22Rv1 (cell line): ENCODE results near the gene PURB.

Source experiments
- H3K27ac ChIP-seq: fragments of 450-650 bp; 2 replicates; pipeline ENCODE4 v1.5.1; 2017
- ZFX ChIP-seq: fragments of 450-650 bp; IDR thresholded peaks from 2 replicates; pipeline ENCODE4 v1.6.1; 2017; ENCODE audit warnings: antibody characterized with exemption, borderline replicate concordance
- TF ChIP-seq, protein P1 (sequence below): fragments of 450-650 bp; IDR thresholded peaks from 2 replicates; pipeline ENCODE4 v1.5.1; 2017; ENCODE audit warnings: mild to moderate bottlenecking

The PURB gene

DNA sequence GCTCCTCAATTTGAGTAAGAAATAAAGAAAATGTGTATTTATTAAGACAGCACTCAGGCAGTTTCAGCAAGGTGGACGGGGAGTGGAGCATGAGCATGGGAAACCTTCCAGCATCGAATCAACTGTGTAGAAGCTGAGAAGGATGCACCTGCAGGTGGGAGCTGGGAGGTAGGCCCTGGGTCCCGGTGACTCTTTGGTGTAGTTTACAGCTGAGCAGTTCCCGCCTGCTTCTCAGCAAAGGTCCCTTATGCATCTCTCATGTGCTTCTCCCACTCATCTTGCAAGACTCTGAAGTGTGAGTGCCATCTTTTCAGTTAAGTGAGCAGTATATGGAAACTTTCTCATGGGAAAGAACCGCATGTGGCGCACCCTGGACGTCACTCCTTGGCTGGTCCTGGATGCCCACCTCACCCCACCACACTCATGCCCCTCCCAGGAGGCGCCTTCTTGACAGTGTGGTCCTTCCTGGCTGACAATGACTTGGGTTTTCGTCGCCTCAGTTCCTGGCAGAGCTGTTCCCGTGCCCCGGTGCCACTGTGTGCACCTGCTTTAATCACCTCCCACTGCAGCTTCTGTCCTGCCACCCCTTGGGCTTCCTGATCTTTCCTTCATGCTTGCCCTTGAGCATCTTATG, 19.8 kb upstream of the PURB start:
- no peak overlapping the region for H3K27ac ChIP-seq
- TF ChIP-seq, protein P1, sequence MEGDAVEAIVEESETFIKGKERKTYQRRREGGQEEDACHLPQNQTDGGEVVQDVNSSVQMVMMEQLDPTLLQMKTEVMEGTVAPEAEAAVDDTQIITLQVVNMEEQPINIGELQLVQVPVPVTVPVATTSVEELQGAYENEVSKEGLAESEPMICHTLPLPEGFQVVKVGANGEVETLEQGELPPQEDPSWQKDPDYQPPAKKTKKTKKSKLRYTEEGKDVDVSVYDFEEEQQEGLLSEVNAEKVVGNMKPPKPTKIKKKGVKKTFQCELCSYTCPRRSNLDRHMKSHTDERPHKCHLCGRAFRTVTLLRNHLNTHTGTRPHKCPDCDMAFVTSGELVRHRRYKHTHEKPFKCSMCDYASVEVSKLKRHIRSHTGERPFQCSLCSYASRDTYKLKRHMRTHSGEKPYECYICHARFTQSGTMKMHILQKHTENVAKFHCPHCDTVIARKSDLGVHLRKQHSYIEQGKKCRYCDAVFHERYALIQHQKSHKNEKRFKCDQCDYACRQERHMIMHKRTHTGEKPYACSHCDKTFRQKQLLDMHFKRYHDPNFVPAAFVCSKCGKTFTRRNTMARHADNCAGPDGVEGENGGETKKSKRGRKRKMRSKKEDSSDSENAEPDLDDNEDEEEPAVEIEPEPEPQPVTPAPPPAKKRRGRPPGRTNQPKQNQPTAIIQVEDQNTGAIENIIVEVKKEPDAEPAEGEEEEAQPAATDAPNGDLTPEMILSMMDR: no peak
- TF ChIP-seq ZFX: no peak

DNA sequence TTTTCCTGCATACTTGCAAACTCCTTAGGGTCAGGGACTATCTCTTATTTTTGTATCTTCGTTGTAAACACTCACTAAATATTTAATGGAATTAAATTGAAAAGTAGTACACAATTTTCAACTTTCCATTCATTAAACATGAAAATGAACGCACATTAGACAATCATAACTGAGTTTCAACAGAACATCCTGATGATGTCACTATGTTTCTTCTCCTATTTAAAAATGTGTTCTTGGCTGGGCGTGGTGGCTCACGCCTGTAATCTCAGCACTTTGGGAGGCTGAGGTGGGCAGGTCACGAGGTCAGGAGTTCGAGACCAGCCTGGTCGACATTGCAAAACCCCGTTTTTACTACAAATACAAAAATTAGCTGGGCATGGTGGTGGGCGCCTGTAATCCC, 14.1 kb upstream of the PURB start:
- no peak for TF ChIP-seq ZFX
- TF ChIP-seq, protein P1: no peak
- H3K27ac ChIP-seq: no peak overlapping the region

- no peak overlapping the region for H3K27ac ChIP-seq
- TF ChIP-seq ZFX: no peak
- TF ChIP-seq, protein P1: no peak
Observed at GRCh38 chr7:44898039-44898438, 12.7 kb upstream of the PURB start.

- H3K27ac ChIP-seq: no peak overlapping the region
- no peak for TF ChIP-seq ZFX
- TF ChIP-seq, protein P1: no peak
Observed at GRCh38 chr7:44897309-44897708, 12.0 kb upstream of the PURB start.

DNA sequence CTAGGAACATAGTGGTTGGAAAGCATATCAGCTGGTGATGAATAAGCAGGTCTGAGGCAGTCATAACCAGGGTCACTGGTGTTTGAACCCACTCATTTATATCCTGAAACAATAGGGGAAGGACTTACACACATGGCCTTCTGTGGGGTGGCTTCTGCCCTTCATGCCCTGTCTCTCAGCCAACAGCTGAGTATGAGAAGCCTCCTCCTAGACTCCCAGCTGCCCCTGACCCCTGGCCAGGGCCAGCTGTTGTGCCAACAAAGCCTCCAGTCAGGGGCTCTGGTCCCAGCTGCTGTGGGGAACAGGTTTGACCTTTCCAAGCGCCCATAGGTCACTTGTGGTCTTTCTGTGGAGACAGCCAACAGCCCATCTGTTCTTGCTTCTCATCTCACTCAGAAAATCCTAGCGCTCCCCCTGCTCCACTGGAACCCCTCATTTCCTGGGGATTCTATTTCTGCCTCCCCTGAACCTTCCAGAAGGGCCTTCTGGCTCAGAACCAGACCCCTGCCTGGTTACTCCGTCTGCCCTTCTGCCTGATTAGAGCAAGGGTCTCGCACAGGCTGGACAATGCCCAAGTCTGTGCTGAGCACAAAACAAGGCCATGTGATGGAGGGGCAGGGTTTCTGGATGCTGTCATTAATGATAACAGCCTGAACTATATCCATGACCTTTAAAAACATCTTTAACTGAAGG, 9.7 kb upstream of the PURB start:
- no peak for TF ChIP-seq ZFX
- TF ChIP-seq, protein P1: no peak

GRCh38 chr7:44893710-44894234, 8.4 kb upstream of the PURB start:
- no peak overlapping the region for H3K27ac ChIP-seq
- no peak for TF ChIP-seq ZFX
- TF ChIP-seq, protein P1: no peak

More for the DNA sequence above, 9.7 kb upstream of the PURB start:
- no peak overlapping the region for H3K27ac ChIP-seq

DNA sequence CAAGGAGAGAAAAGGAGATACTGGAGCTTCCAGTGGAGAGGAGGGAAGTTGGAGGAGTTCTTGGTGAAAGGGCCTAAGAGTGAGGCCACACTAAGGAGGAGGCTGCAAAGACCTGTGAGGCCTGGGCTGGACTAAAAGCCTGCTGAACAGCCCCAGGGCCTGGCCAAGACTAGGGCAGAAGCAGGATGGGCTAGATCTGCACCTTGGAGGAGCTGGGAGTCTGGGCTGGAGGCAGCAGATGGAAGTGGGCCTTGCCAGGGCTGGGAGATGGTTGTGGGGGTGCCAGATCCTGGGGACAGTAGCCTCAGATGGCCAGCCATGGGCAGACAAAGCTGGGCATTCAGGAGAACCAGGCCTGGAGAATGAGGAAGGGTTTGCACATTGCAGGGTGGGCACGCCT, 6.5 kb upstream of the PURB start:
- TF ChIP-seq ZFX: no peak
- TF ChIP-seq, protein P1: no peak
- H3K27ac ChIP-seq: no peak overlapping the region
